Heart left ventricle (tissue), 16 donors: ENCODE results near the gene KRT38. TPM values are rescaled to one million over a fixed set of nuclear protein-coding genes. Genes with fewer than 3 reads are reported as not detected.
"Not testable (repeated sequence)": the region's sequence is repeated elsewhere in the genome, so short reads cannot be mapped to it uniquely, and the experiment has no call there.

ENCODE experiments used
- ATAC-seq, 4 donors: fragments of 200-7000 bp; cut with Tn5 transposase; one replicate each; pipeline ENCODE4 v1.9.1; 2020 to 2022; ENCODE audit warnings: moderate library complexity in 4 of 4, mild to moderate bottlenecking in 3 of 4, moderate number of reproducible peaks in 1 of 4
- DNase-seq, 5 donors: peaks; one replicate each; pipeline ENCODE4 v3.0.0-alpha.2; 2020
- H3K27ac ChIP-seq, 12 donors: fragments of 200-600 bp; sonication (generic) in 4 of 12; one replicate each; pipeline versions ENCODE4 v1.5.0 to v1.8.0; 2016 to 2022; ENCODE audit warnings: mild to moderate bottlenecking in 2 of 12
- H3K27me3 ChIP-seq, 9 donors: fragments of 200-600 bp; sonication (generic) in 2 of 9; one replicate each; pipeline versions ENCODE4 v1.5.1 to v1.8.0; 2016 to 2022; ENCODE audit warnings: mild to moderate bottlenecking in 3 of 9
- H3K36me3 ChIP-seq, 9 donors: fragments of 200-600 bp; sonication (generic) in 2 of 9; one replicate each; pipeline versions ENCODE4 v1.5.0 to v1.8.0; 2018 to 2022; ENCODE audit warnings: mild to moderate bottlenecking in 2 of 9
- H3K4me1 ChIP-seq, 12 donors: fragments of 200-600 bp; sonication (generic) in 4 of 12; one replicate each; pipeline versions ENCODE4 v1.5.0 to v1.8.0; 2016 to 2022; ENCODE audit warnings: mild to moderate bottlenecking in 3 of 12
- H3K4me3 ChIP-seq, 12 donors: fragments of 200-600 bp; sonication (generic) in 4 of 12; one replicate each; pipeline versions ENCODE4 v1.5.0 to v1.8.0; 2017 to 2022; ENCODE audit warnings: mild to moderate bottlenecking in 9 of 12, moderate library complexity in 4 of 12
- H3K9me3 ChIP-seq, 12 donors: fragments of 200-600 bp; sonication (generic) in 4 of 12; one replicate each; pipeline versions ENCODE4 v1.5.0 to v1.8.0; 2016 to 2022; ENCODE audit warnings: mild to moderate bottlenecking in 1 of 12
- CTCF ChIP-seq, 12 donors: fragments of 200-600 bp; sonication (generic) in 4 of 12; IDR thresholded peaks; one replicate each; pipeline versions ENCODE4 v1.5.0 to v1.8.0; 2018 to 2022; ENCODE audit warnings: antibody characterized with exemption in 12 of 12, mild to moderate bottlenecking in 5 of 12
- POLR2A ChIP-seq, 2 donors: fragments of 450-650 bp; IDR thresholded peaks; one replicate each; pipeline ENCODE4 v1.6.1; 2017; ENCODE audit warnings: antibody characterized with exemption in 2 of 2, mild to moderate bottlenecking in 2 of 2, moderate library complexity in 2 of 2
- WGBS, 4 donors: extraction: QIAGEN DNeasy Blood & Tissue Kit in 2 of 4; methylation state at CpG; one replicate each; pipeline versions ENCODE4 v1.1.5 to v1.1.7; 2013 to 2018; 5-methylcytosine and 5-hydroxymethylcytosine counted together
- intact Hi-C, 10 donors: fragments of 100-400 bp; cut with DNase I; formaldehyde crosslinking; loops; one replicate each; pipeline versions ENCODE4 v1.11.1 to v1.14.2; 2022
- polyA plus RNA-seq, 2 donors: library from polyadenylated mRNA; stranded (reverse); fragments of 200-250 nt; gene quantifications; one replicate each; pipeline ENCODE4 v1.2.3, GENCODE V29; 2013
- total RNA-seq, 9 donors: library from RNA; depleted of rRNA in 2 of 9; stranded (reverse); fragments of >200 nt in 2 of 9; fragmentation: NEBNext Ultra II Directional in 3 of 9; extraction: Animal tissue kit (Norgen Biotek cat#: 25700) in 3 of 9; gene quantifications; one replicate each; pipeline versions ENCODE4 v1.1.0 to v1.2.4, GENCODE V29; 2016 to 2023
- donor health status: ischemic (EF 13 %, LVEDD 7.1; RV severe dilation, severe dysfunction).
- donor health status: healthy with polysubstance abuse.
- donor health status: DM: no; HTN: yes; CAD: no.
- donor health status: DM: no; HTN: no; CAD: no.
- donor health status: ischemic (EF 25% LVEDD 6.9; RV normal size, moderate dysfunction).
- donor health status: ischemic (EF 25% LVEDD 5.7; RV mildly dilated, moderate dysfunction).
- donor health status: healthy.
- donor health status: DM: yes; HTN: yes; CAD: no.
- donor health status: ischemic (EF 35%, LVEDD 5.7; RV mildly dilated, moderate dysfunction).
- donor health status: nonischemic (EF 11% LVEDD 7.7; RV severe dilation, severe dysfunction).
- donor health status: DM: yes; HTN: yes; CAD: no.
- donor health status: PGD.
- donor health status: ischemic (EF 29% LVEDD 5.4; RV normal size, mild dysfunction).
- donor health status: nonischemic (EF 23%, LVEDD 6.1; RV moderate dilation, normal function).

KRT38 gene
- total and polyA plus RNA-seq, 11 donors, result not detected

- no peak for TF ChIP-seq POLR2A (IDR thresholded peaks at IDR 0.05)
- no peak for TF ChIP-seq CTCF (IDR thresholded peaks at IDR 0.05)
- no peak overlapping the region for H3K27ac ChIP-seq
- DNase-seq (no peak), ATAC-seq (no peak)
- no peak overlapping the region for H3K4me3 ChIP-seq
- H3K27me3 ChIP-seq, result peaks cover 0 to 21% (median 0%) of the 10 kb centered on the region in 9 donors
- no peaks in the 10 kb centered on the region for H3K36me3 ChIP-seq
- H3K9me3 ChIP-seq, result no peaks in the 10 kb centered on the region
- 55 to 62% (median 58%) methylated on average over 4 of the region's 4 CpGs for WGBS, 4 donors
- peaks cover 0 to under 1% (median 0%) of the 10 kb centered on the region in 12 donors for H3K4me1 ChIP-seq
- intact Hi-C loops, result no loop called here
These were observed 12.0 kb downstream of the KRT38 start for GRCh38 chr17:41428591-41429291.

GRCh38 chr17:41424111-41424635 is 16.6 kb downstream of the KRT38 start, which contains the start of gene KRT37:
Gene KRT37, minus strand, starts transcription at chr17:41424585. Its CDS starts 62 bp downstream, at chr17:41424523.
- DNase-seq, result no peak
- Histone ChIP-seq H3K9me3 (no peaks in the 10 kb centered on the region), H3K36me3 (no peaks in the 10 kb centered on the region), H3K4me1 (no peaks in the 10 kb centered on the region), H3K27ac (no peak within 1 kb of the TSS), H3K27me3 (peaks cover 0 to 7% (median 0%) of the 10 kb centered on the region in 9 donors), H3K4me3 (no peak within 1 kb of the TSS)
- 89 to 92% (median 91%) methylated on average over 12 to 13 of the region's 13 CpGs for WGBS, 4 donors
- intact Hi-C loops, result no loop called here
- TF ChIP-seq CTCF (IDR thresholded peaks at IDR 0.05) (no peak), POLR2A (IDR thresholded peaks at IDR 0.05) (no peak)
- no peak for ATAC-seq

- H3K9me3 ChIP-seq, H3K27ac ChIP-seq, DNase-seq, H3K27me3 ChIP-seq, H3K4me1 ChIP-seq, H3K4me3 ChIP-seq, intact Hi-C loops, H3K36me3 ChIP-seq: not testable (repeated sequence)
- peak in 1 of 4 donors; percentile 29 for ATAC-seq
- WGBS, 4 donors, result 80 to 97% (median 88%) methylated on average over 9 to 11 of the region's 11 CpGs
These were observed 18.2 kb downstream of the KRT38 start for GRCh38 chr17:41422586-41422985.

GRCh38 chr17:41421617-41422016 is 19.2 kb downstream of the KRT38 start:
- peaks cover 0 to 5% (median 0%) of the 10 kb centered on the region in 9 donors for H3K27me3 ChIP-seq
- intact Hi-C loops, result no loop called here
- no peak for DNase-seq
- WGBS, 4 donors, result 62 to 80% (median 69%) methylated on average over 4 of the region's 4 CpGs
- ATAC-seq, result no peak
- no peaks in the 10 kb centered on the region for H3K36me3 ChIP-seq
- no peak overlapping the region for H3K27ac ChIP-seq
- TF ChIP-seq CTCF (IDR thresholded peaks at IDR 0.05) (no peak), POLR2A (IDR thresholded peaks at IDR 0.05) (no peak)
- H3K9me3 ChIP-seq, result no peaks in the 10 kb centered on the region
- H3K4me3 ChIP-seq, result no peak overlapping the region
- H3K4me1 ChIP-seq, result peaks cover 0 to 8% (median under 1%) of the 10 kb centered on the region in 12 donors
